GM21786 (cell line): Measurements from ENCODE around the gene TEX52.
"Not testable (repeated sequence)": the region's sequence is repeated elsewhere in the genome, so short reads cannot be mapped to it uniquely, and the experiment has no call there.

Experiments
- ATAC-seq: cut with Tn5 transposase; IDR thresholded peaks from one replicate; pipeline ENCODE4 v1.9.1; 2021; ENCODE audit not compliant: unreplicated experiment

The TEX52 gene

DNA sequence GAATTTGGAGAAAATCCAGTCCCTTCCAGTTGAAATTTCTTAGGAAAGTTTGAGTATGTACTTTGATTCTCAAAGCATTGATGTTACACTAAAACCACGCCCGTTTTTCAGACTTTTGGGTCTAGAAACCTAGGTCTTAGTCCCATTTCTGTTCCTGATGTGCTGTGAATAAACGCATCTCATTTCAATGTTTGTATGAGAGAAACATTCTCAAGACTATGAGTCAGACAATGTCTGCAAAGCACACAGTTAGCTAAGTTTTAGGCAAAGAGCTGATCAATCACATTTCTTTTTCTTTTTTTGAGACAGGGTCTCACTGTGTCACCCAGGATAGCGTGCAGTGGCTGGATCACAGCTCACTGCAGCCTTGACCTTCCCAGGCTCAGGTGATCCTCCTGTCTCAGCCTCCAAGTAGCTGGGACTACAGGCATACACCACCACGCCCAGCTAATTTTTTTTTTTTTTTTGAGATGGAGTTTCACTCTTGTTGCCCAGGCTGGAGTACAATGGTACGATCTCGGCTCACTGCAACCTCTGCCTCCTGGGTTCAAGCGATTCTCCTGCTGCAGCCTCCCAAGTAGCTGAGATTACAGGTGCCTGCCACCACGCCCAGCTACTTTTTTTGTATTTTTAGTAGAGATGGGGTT is 12.3 kb upstream of the TEX52 start:
- not testable (repeated sequence) for ATAC-seq

DNA sequence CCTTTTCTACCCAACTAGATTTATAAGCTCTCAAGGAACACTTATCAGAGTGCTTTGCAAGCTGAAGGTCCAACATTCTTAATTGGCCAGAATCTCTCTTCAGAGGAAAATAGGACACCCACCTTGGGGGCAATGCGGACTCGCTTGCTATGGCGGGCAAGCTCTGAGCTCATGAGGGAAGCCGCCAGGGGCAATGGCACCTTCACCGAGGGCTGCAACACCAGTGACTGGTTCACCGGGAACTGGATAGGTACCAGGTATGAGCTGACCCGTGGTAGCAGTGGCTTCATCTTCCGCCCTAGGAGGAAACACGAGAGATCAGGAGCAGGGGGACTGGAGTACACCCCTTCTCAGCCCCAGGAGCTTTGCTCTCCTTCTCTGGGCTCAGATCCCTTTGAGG is 7.4 kb upstream of the TEX52 start:
- ATAC-seq, result no peak

DNA sequence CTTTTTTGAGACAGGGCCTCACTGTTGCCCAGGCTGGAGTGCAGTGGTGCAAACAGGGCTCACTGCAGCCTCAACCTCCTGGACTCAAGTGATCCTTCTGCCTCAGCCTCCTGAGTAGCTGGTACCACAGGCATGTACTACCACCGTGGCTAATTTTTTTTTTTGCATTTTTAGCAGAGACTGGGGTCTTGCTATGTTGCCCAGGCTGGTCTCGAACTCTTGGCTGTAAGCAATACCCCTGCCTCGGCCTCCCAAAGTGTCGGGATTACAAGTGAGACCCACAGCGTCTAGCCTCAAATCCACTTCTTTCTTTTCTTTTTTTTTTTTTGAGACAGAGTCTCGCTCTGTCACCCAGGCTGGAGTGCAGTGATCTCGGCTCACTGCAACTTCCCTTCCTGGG is 6.6 kb upstream of the TEX52 start:
- not testable (repeated sequence) for ATAC-seq

DNA sequence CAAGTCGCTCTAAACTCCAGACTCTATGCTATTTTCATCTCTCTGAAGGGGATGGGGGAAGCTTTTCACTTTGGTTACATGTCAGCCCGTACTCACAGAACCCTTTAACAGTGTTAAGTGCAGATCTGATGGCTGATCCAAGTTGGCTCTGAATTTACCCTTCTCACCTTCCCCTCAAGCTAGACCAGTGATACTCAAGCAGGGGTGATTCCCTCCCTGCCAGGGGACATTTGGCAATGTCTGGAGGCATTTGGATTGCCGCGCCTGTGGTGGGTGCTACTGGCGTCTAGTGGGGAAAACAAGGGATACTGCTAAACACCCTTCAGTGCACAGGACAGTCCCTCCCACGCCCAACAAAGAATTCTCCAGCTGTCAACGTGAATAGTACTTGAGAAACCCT is 6.0 kb upstream of the TEX52 start:
- no peak for ATAC-seq

DNA sequence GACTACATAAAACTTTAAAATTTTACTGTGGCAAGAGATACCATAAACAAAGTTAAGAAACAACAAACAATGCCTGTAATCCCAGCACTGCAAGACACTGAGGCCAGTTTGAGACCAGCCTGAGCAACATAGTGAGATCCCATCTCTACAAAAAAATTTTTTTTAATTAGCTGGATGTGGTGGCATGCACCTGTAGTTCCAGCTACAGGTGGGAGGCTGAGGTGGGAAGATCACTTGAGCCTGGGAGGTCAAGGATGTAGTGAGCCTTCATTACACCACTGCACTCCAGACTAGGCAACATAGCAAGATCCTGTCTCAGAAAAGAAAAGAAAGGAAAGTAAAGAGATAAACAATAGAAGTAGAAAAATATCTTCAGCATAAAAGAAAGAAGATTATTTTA is 3.3 kb upstream of the TEX52 start:
- no peak for ATAC-seq

DNA sequence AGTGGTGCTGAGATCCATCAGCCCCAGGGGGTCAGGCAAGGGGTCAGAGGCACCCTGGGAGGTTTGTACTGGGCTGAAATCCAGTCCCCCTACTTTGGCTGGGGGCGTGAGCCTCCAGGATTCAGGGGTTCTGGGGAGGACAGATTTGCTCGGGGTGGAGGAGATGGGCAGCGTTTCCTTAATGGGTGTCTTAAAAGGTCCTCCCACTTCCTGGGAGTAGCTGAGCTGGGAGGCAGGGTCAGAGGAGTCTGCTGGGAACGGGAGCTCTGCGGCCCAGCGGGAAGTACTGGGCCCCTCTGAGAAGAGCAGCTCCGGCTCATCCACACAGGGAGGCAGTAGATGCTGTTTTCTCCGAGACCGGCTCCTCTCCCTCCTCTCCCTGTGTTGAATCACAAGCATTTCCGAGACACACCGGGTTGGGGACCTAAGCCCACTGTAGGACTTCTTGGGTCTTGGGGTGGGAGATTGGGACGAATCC is 2.1 kb upstream of the TEX52 start:
- no peak for ATAC-seq

DNA sequence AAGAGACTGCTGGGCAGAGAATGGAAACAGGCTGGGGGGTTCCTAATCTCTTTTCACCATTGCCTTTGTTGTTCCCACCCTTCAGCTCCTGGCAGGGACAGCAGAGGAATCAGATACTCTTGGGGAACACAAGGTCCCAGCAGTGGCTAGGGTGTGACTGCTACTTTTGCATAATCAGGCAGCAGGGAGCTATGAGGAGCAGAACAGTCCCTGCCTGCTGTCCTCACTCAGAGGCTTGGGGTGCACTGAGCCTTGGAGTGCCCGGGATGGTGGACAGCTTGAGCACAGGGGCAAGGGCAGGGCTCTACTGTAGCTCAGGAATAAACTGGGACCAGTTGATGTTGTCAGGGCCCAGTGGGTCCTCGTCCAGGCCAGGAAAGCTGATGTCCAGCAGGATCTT is 1.5 kb upstream of the TEX52 start:
- ATAC-seq, result no peak

DNA sequence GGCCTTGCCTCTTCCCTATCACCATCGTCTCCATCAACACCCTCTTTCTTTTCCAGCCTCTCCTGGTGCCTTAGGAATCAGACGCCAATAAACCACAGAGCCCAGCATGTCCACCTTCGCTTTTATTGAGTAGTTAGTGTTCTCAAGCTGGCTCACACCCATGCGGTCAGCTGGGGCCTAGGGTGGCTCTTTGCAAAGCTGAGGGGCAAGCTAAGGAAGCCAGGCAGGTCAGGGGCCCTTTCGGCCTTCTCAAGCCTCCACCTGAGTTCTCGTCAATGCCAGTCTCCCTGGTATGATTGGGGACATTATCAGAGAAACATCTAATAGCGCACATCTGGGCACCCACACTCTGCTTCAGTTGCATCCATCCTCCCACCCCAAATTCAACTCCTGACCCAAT is 737 bp upstream of the TEX52 start:
- no peak for ATAC-seq

DNA sequence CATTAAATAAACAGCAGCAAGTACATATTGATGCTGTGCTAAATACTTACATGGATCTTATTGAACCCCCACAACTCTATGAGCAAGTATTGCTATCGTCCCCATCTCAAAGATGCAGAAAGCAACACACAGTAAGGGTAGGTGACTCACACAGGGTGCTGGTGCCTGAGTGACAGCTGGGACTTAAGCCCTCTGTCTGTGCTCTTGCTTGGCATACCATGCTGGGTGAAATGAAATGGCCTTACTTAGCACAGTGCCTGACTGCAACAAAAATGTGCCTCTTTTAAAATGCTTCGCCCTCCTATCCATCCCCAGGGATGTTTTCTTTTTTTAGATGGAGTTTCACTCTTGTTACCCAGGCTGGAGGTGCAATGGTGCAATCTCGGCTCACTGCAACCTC is 788 bp downstream of the TEX52 start:
- ATAC-seq, result no peak

DNA sequence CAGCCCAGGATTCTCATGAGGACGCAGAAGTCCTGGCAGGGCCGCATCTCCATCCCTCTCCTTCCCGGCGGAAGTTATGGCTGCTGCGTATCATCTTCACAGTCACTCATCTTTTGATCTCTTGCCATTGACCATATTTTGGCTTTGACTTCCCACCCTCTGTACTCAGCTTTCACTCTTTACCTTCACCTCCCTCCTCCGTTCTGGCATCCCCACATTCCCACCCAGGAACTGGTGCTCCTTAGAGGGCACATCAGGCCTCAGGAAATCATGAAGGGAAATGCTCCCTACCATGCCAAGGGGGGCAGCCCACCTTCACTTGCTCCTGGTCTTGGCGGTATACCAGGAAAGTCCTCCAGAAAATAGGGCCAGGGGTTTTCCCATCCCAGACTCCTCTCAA is 1.3 kb downstream of the TEX52 start:
- no peak for ATAC-seq

DNA sequence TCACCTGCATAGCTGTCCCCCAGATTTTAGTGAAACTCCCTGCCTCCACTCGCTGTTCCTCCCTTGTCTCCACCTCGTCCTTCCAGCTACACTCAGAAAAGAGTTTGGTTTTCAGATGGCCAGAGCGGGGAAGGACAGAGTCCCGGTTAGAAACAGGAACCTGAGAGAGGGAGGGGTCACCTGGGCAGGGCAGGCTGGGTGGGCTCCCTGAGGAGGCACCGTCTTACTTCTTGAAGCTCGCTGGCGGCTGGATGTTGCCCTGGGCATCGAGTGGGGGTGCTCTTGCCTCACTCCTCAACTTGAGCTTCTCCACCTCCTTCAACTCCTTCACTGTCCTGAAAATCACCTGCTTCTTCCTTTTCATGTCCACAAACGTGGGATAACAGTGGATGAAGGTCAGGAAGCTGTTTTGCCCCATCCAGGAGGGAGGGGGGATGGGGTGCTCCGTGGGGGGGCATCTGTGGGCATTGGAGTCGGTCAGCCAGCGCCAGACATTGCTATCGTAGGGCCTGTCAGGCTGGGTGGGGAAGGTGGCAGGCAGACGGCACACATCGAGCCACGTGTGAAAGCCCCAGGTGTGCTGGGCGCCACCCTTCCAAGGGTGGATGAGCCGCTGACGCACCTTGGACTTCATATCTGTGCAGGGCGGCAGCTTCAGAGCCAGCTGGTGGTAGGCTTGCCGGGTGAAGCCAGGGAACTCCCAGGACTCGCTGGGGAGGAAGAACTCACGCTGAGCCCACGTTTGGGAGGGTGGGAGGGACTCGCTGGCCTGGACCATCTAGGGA is 2.0 kb downstream of the TEX52 start:
- ATAC-seq, result no peak

DNA sequence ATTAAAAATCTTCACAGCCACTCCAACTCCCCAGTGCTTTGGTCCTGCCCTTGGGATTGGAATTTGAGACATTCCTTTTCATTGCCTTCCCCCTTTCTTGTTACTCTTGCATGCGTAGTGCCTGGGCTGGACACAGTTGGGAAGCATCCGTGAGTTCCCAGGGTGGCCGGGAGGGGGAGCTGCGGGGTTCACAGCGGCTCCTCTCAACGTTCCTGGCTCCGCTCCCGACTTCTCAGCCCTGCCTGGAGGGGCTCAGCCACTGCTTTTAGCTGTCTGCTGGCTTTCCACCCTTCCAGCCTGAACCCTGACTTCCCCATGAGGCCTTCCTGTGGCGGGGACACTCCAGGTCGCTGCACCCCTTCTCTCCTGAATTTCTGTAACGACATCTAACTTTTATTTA is 3.2 kb downstream of the TEX52 start:
- no peak for ATAC-seq

DNA sequence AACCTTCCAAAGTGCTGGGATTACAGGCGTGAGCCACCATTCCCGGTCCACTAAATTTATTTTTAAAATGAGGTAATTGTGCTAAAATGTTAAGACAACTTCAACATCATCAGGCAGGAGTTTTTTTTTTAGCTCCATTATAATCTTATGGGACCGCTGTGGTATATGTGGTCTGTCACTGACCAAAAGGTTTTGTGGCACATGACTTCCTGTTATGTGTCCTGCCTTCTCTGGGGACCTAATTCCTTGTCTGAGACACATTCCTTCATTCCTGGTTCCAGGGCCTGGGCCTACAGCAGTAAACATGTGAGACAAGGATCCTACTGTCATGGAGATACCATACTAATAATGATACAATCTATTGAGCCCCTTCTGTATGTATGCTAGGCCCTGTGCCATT is 4.9 kb downstream of the TEX52 start:
- no peak for ATAC-seq

DNA sequence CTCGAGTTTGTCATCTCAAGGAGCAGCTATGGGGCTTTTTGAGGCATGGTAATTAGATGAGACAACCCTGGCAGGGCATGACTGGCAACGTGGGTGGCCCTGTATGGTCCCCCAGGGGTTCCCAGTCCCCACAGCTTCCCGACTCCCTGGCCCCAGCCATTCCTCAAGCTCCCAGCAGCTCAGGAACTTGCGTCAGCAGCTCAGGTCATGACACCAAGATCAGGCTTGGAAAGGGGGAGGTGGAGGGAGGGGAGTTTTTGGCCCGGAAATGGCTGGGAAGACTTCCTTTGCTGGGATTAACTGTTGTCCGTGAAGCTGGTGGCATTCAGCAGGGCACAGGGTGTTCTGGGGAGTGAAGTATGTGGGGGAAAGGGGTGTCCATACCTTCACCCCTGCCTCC is 11.6 kb downstream of the TEX52 start:
- no peak for ATAC-seq

DNA sequence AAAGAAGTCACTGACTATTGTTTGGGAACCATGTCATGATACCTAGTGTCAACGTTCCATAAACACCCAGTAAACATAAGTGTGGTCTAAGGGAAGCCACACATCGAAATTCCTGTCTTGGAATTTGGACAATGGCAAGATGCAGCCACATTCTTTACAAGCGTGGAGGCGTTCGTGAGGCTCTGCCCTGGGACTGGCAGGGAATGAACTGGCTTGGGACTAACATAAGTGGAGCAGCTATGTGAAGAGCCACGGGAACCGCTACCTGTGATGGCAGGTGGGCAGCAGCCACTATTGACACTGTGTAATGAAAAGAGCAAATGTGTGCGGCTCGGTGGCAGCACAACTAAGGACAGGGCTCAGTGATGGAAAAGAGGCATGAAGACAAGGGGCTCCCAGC is 12.1 kb downstream of the TEX52 start:
- ATAC-seq, result no peak

DNA sequence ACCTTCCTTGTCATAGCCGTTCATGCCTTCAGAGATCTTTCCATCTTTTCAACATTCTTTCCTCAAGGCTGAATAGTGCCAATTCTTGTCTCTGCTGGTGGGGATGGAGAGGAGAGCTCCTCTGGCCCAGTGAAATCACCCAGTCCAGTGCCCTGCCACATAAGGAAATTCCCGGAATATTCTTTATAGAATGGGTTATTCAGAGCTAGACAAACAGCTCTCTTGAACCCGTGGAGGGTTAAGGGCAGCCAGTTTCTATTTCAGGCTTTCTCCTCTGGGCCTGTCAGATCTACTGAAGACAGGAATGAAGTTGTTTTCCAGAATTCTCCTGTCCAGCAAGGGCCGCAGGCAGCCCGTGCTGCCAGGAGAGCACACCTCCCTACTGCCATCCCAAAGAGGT is 13.9 kb downstream of the TEX52 start:
- ATAC-seq, result no peak

DNA sequence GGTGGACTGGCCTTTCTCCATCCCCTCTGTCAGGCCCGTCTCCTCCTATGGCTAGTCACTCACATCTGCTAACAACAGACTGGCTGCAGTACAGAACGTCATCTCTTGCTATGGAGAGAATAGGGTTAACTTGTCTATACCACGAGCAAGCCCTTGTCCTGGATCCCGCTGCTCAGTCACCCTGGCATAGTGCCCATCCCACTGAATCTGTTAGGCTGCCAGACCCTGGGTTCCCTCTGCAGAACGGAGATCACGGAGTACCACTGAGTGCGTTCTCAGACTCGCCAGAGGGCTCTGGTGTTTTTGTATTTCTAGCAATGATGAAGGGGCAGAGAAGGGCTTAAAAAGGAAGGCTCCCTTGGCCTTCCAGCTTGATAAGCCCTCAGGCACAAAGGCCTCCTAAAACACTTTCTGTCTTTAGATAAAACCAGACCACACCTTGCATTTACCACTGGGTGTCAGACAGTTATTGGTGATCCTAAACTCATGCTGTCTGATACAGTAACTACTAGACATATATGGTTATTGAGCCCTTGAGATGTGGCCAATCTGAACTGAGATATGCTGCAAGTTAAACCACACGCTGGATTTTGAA is 15.7 kb downstream of the TEX52 start:
- no peak for ATAC-seq

DNA sequence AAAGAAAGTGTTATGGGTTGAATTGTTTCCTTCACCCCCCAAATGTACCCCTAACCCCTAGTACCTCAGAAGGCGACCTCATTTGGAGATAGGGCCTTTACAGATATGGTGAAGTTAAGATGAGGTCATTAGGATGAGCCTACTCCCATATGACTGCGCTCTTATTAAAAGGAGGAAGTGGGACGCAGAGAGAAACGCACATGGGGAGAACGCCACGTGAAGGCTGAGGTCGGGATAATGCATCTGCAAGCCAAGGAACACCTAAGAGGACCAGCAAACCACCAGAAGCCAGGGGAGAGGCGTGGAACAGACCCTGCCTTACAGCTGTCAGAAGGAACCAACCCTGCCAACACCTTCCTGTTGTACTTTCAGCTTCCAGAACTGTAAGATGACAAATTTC is 20.3 kb downstream of the TEX52 start:
- ATAC-seq, result no peak

DNA sequence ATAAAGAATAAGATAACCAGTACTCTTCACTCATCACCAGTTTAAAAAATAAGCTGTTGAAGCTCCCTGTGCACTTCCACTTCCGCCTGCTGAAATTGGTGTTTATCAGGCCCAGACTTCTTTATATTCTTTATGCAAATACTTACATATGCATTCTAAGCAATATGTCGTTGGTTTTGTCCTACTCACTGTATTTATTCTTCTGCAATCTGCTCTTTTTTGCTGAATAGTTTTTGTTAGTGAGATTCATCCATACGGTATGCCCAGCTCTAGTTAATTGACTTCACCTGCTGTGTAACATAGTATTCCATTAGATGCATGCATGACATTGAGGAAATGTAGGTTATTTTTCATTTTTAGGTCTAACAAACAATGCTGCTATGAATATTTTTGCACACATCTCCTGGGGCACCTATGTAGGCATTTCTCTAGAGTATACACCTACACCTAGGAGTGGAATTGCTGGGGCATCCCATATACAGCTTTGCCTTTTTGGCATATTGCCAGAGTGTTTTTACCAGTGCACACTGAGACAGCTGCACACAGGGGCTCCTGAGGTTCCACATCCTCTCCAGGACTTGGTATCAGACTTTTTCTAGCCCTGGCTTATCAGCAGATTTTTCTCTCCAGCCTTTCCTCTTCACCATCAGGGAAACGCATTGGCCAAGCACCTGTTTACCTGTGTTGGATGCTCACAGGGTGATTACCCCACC is 21.0 kb downstream of the TEX52 start:
- ATAC-seq, result no peak

DNA sequence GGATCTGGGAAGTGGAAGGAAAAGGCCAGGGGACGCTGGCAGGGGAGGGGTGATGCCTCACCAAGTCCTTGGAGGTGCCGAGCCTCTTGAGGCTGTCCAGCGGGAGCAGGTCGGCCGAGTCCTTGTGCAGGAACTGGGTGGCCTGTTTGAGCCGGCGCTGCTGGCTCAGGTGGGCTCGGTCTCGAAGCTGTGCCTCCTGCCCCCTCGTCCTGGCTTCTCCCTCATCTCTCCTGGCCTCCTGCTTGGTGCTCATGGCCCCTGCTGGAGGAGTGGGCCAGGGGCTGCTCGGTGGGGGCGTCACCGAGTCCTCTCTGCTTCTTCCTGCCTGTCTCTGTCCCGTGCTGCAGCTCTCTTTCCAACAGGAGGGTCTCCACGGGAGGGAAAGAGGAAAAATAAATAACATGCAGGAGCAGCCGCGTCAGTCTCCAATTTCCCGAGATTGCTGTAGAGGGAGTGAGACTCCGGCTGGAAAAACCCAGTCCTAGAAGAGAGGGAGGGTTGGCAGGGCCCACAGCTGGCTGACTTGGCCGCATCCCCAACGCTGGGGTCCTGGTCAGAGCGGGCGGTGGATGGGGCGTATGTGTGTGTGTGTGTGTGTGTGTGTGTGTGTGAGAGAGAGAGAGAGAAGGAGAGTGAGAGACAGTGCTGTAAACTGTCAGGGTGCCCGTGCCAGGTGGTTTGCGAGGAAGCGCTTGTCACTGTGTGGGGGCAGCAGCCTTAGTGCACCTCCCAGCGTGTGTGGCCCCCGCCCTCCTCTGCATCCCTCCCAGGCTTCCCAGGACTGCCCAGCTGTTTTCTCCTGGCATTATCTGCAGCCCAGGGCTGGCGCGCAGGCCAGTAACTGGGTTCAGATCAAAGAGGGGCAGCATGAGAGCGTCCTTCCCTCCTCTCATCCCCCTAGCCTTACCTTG is 22.0 kb downstream of the TEX52 start, which contains the start of gene NRIP2:
TSS of gene NRIP2 (minus strand) at position 455 of the 911 bp plus-strand sequence. CDS start at position 403, 52 bp downstream.
- no peak for ATAC-seq

DNA sequence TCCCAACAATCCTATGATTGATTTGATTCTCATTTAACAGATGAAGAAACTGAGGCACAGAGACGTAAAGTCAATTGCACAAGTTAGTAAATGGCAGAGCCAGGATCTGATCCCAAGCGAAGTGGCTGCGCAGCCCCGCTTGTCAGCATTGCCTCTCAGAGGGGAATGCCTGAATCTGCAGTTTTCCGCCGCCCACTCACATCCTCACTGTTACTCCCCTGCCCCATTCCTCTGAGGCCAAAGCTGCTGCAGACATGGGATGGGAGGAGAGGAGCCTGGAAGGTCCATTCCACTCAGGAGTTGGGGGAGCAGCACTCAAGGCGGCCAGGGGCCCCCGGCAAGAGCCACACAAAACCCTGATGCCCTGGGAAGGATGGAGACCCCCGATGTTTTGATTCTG is 23.0 kb downstream of the TEX52 start:
- no peak for ATAC-seq
